OCI-LY1 (cell line): ENCODE data around the gene UPP2.

Experiments
- H2AFZ ChIP-seq: fragments of 200-600 bp; sonication (generic), shearing (Covaris generic); 2 replicates; pipeline ENCODE4 v1.6.0; 2014; ENCODE audit warnings: antibody characterized with exemption, mild to moderate bottlenecking, low read length
- H3F3A ChIP-seq: fragments of 200-600 bp; sonication (generic), shearing (Covaris generic); 2 replicates; pipeline ENCODE4 v1.6.0; 2014; ENCODE audit warnings: mild to moderate bottlenecking, antibody characterized with exemption, low read length, moderate library complexity; ENCODE audit not compliant: insufficient read depth
- H3K27ac ChIP-seq: fragments of 200-600 bp; sonication (generic); 2 replicates; pipeline ENCODE4 v1.5.1; 2014; ENCODE audit warnings: low read length, mixed run types, mild to moderate bottlenecking, low read depth; ENCODE audit not compliant: poor library complexity, severe bottlenecking
- H3K27me3 ChIP-seq: fragments of 200-600 bp; sonication (generic); 2 replicates; pipeline ENCODE4 v1.6.0; 2014; ENCODE audit warnings: antibody characterized with exemption, mild to moderate bottlenecking, low read length, moderate library complexity; ENCODE audit not compliant: insufficient read depth
- H3K36me3 ChIP-seq: fragments of 200-600 bp; sonication (generic); 2 replicates; pipeline ENCODE4 v1.6.1; 2014; ENCODE audit warnings: mild to moderate bottlenecking, antibody characterized with exemption, low read length, moderate library complexity, mixed read lengths; ENCODE audit not compliant: insufficient read depth
- H3K4me1 ChIP-seq: fragments of 200-600 bp; sonication (generic); 2 replicates; pipeline ENCODE4 v1.5.1; 2014; ENCODE audit warnings: mild to moderate bottlenecking, low read length, moderate library complexity; ENCODE audit not compliant: insufficient read depth, severe bottlenecking
- H3K4me2 ChIP-seq: fragments of 200-600 bp; sonication (generic), shearing (Covaris generic); 2 replicates; pipeline ENCODE4 v1.6.1; 2014; ENCODE audit warnings: low read length
- H3K4me3 ChIP-seq: fragments of 200-600 bp; sonication (generic); 2 replicates; pipeline ENCODE4 v1.5.1; 2014; ENCODE audit warnings: low read length, low read depth, mild to moderate bottlenecking, mixed read lengths; ENCODE audit not compliant: poor library complexity, severe bottlenecking
- H3K79me2 ChIP-seq: fragments of 200-600 bp; shearing (Covaris generic); 2 replicates; pipeline ENCODE4 v1.6.1; 2016; ENCODE audit warnings: mixed run types, low read length, mixed read lengths; ENCODE audit not compliant: insufficient read depth
- H3K9ac ChIP-seq: fragments of 200-600 bp; sonication (generic), shearing (Covaris generic); 2 replicates; pipeline ENCODE4 v1.6.1; 2014; ENCODE audit warnings: mild to moderate bottlenecking, low read length, mixed read lengths
- H3K9me2 ChIP-seq: fragments of 200-600 bp; sonication (generic), shearing (Covaris generic); 2 replicates; pipeline ENCODE4 v1.6.1; 2014; ENCODE audit warnings: low read depth, mild to moderate bottlenecking, low read length, mixed read lengths
- H3K9me3 ChIP-seq: fragments of 200-600 bp; shearing (Covaris generic); 2 replicates; pipeline ENCODE4 v1.6.1; 2014; ENCODE audit warnings: low read length, mixed read lengths
- H4K20me1 ChIP-seq: fragments of 200-600 bp; sonication (generic), shearing (Covaris generic); 2 replicates; pipeline ENCODE4 v1.6.0; 2016; ENCODE audit warnings: mild to moderate bottlenecking, low read length; ENCODE audit not compliant: insufficient read depth
- CTCF ChIP-seq: fragments of 200-600 bp; sonication (generic), shearing (Covaris generic); IDR thresholded peaks from 2 replicates; pipeline ENCODE4 v1.5.1; 2017; ENCODE audit warnings: mild to moderate bottlenecking, antibody characterized with exemption, low read length, moderate library complexity, mixed read lengths
- EZH2 ChIP-seq: fragments of 200-600 bp; sonication (generic), shearing (Covaris generic); IDR thresholded peaks from 2 replicates; pipeline ENCODE4 v1.8.0; 2017; ENCODE audit warnings: borderline replicate concordance, mixed run types, mild to moderate bottlenecking, antibody characterized with exemption, low read length, moderate library complexity, mixed read lengths

Gene UPP2

GRCh38 chr2:158103411-158104012, 1.8 kb downstream of the UPP2 start:
- Histone ChIP-seq H3K4me3 (no peak overlapping the region), H3K4me2 (no peak overlapping the region), H3K36me3 (no peaks in the 10 kb centered on the region), H3K9me3 (no peaks in the 10 kb centered on the region), H3K79me2 (no peaks in the 10 kb centered on the region), H4K20me1 (no peaks in the 10 kb centered on the region), H3K27me3 (no peaks in the 10 kb centered on the region), H3K9ac (no peak overlapping the region), H3F3A (no peaks in the 10 kb centered on the region), H3K9me2 (no peaks in the 10 kb centered on the region), H3K4me1 (no peaks in the 10 kb centered on the region), H2AFZ (no peak overlapping the region), H3K27ac (no peak overlapping the region)
- TF ChIP-seq CTCF, result no peak
- no peak for TF ChIP-seq EZH2

- no peak overlapping the region for H3K4me3 ChIP-seq
- no peaks in the 10 kb centered on the region for H3K27me3 ChIP-seq
- no peak overlapping the region for H3K27ac ChIP-seq
- no peaks in the 10 kb centered on the region for H3K36me3 ChIP-seq
- H3K9me3 ChIP-seq, result no peaks in the 10 kb centered on the region
- H3K4me2 ChIP-seq, result no peak overlapping the region
- TF ChIP-seq EZH2 (no peak), CTCF (no peak)
- H3K9ac ChIP-seq, result no peak overlapping the region
- H3K9me2 ChIP-seq, result no peaks in the 10 kb centered on the region
- no peak overlapping the region for H2AFZ ChIP-seq
- no peaks in the 10 kb centered on the region for H3F3A ChIP-seq
- no peaks in the 10 kb centered on the region for H4K20me1 ChIP-seq
- no peaks in the 10 kb centered on the region for H3K4me1 ChIP-seq
- no peaks in the 10 kb centered on the region for H3K79me2 ChIP-seq
Measured at GRCh38 chr2:158104903-158105302, 3.2 kb downstream of the UPP2 start.

- no peaks in the 10 kb centered on the region for H3F3A ChIP-seq
- no peak overlapping the region for H3K9ac ChIP-seq
- H3K36me3 ChIP-seq, result no peaks in the 10 kb centered on the region
- 0 out of 2 replicates have a peak, but pooled peaks cover 3% of the 10 kb centered on the region for H3K27me3 ChIP-seq
- no peaks in the 10 kb centered on the region for H3K9me2 ChIP-seq
- H3K79me2 ChIP-seq, result no peaks in the 10 kb centered on the region
- H3K4me3 ChIP-seq, result no peak overlapping the region
- no peaks in the 10 kb centered on the region for H3K9me3 ChIP-seq
- H4K20me1 ChIP-seq, result no peaks in the 10 kb centered on the region
- no peak overlapping the region for H3K4me2 ChIP-seq
- H3K4me1 ChIP-seq, result no peaks in the 10 kb centered on the region
- H3K27ac ChIP-seq, result no peak overlapping the region
- TF ChIP-seq CTCF (no peak), EZH2 (no peak)
- H2AFZ ChIP-seq, result no peak overlapping the region
Measured at GRCh38 chr2:158112992-158113391, 11.3 kb downstream of the UPP2 start.
